Activated naive CD8-positive, alpha-beta T cell treated with anti-CD3 and anti-CD28 coated beads, Interleukin-2, amount 50 U/mL, for 24 hours (primary cell): Measurements from ENCODE around the gene NUDT4.
"Not testable (repeated sequence)": the region's sequence is repeated elsewhere in the genome, so short reads cannot be mapped to it uniquely, and the experiment has no call there.

Source experiments
- ATAC-seq: fragments of 150-1000 bp; cut with Tn5 transposase; one replicate; pipeline ENCODE4 v1.10.0; 2021
- DNase-seq: peaks from one replicate; pipeline ENCODE4 v3.0.0; 2021
- H3K27ac Mint-ChIP-seq: one replicate; pipeline ENCODE4 v1.8.0; 2021; ENCODE audit warnings: mild to moderate bottlenecking, mixed read lengths
- H3K27me3 Mint-ChIP-seq: one replicate; pipeline ENCODE4 v1.8.0; 2021; ENCODE audit warnings: mixed read lengths
- H3K36me3 Mint-ChIP-seq: one replicate; pipeline ENCODE4 v1.8.0; 2021; ENCODE audit warnings: low read depth, mixed read lengths
- H3K4me1 Mint-ChIP-seq: one replicate; pipeline ENCODE4 v1.8.0; 2021; ENCODE audit warnings: mixed read lengths
- H3K4me3 Mint-ChIP-seq: one replicate; pipeline ENCODE4 v1.8.0; 2021; ENCODE audit warnings: mild to moderate bottlenecking, moderate library complexity, mixed read lengths
- H3K9me3 Mint-ChIP-seq: one replicate; pipeline ENCODE4 v1.8.0; 2021; ENCODE audit warnings: mixed read lengths

NUDT4 gene

DNA sequence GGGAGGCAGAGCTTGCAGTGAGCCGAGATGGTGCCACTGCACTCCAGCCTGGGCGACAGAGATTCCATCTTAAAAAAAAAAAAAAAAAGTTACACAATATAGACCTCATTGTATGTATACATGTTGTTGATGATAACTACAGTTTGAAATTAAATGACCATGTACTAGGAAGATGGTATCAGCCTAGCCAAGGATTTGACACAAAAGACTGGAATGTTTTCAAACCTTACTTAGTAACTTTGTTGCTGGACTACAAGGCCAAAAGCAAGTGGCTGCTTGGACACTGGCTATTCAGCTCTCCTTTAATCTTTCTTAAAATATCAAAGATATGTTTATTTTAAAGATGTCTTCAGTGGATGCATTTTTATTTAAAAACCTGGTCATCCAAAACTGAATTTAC lies 18.9 kb upstream of the NUDT4 start:
- no peak for ATAC-seq
- no peaks in the 10 kb centered on the region for H3K27me3 Mint-ChIP-seq
- H3K4me1 Mint-ChIP-seq: peaks cover 3% of the 10 kb centered on the region

DNA sequence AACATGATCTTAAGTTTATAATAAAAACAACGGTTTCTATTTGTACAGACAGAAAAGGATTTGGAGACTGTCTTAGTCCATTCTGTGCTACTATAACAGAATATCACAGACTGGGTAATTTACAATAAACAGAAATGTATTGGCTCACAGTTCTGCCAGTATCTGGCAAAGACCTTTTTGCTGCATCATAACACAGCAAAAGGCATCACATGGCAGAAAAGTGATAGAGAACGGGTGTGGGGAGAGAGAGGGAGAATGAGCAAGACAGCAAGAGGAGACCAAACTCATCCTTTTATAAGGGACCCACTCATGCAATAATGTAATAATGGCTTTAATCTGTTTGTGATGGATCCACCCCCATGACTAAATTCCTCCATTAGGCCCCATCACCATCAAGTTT lies 17.0 kb upstream of the NUDT4 start:
- Mint-ChIP-seq H3K4me1 (peaks cover 12% of the 10 kb centered on the region), H3K4me3 (no peak overlapping the region), H3K36me3 (no peaks in the 10 kb centered on the region), H3K27ac (no peak overlapping the region), H3K27me3 (no peaks in the 10 kb centered on the region), H3K9me3 (no peaks in the 10 kb centered on the region)
- DNase-seq (no peak), ATAC-seq (no peak)

More for the DNA sequence above, 18.9 kb upstream of the NUDT4 start:
- DNase-seq: no peak
- Mint-ChIP-seq H3K4me3 (no peak overlapping the region), H3K9me3 (no peaks in the 10 kb centered on the region), H3K27ac (no peak overlapping the region), H3K36me3 (no peaks in the 10 kb centered on the region)

DNA sequence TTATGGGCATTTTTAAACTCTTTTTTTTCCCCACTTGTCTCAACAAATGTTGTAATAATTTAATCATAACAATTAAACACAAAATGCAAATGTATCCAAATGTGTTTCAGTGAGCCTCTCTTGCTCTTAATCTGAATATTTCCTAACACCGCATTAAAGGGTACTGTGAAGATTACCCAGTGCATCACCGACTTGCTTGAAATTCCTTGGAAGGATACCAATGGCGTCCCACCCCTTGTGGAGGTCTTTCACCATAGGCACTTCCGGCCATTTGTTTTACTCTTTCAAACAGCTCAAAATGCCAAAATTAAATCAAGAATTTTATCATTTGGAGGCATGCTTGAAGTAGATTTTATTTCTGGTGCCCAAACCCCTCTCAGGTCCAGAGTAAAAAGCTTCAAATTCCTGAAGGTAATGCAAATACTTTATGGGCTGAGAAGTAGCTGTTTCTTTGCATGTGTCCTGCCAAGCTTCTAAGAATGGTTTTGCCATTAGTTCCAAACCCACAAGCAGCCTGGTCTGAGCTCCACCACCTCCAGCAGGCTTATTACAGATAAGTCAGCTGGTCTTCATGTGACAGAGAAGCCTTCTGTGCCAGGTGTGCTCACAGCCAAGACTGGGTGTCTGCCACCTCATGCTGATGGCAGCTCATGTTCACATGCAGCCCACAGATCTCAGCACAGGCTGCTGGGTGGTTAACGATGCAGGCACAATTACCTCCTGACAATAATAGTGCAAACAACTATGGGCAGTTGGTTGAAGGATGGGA lies 16.4 kb upstream of the NUDT4 start:
- H3K27ac Mint-ChIP-seq: no peak overlapping the region
- DNase-seq (no peak), ATAC-seq (no peak)
- peaks cover 12% of the 10 kb centered on the region for H3K4me1 Mint-ChIP-seq
- no peaks in the 10 kb centered on the region for H3K27me3 Mint-ChIP-seq
- no peaks in the 10 kb centered on the region for H3K9me3 Mint-ChIP-seq
- no peak overlapping the region for H3K4me3 Mint-ChIP-seq
- H3K36me3 Mint-ChIP-seq: no peaks in the 10 kb centered on the region

DNA sequence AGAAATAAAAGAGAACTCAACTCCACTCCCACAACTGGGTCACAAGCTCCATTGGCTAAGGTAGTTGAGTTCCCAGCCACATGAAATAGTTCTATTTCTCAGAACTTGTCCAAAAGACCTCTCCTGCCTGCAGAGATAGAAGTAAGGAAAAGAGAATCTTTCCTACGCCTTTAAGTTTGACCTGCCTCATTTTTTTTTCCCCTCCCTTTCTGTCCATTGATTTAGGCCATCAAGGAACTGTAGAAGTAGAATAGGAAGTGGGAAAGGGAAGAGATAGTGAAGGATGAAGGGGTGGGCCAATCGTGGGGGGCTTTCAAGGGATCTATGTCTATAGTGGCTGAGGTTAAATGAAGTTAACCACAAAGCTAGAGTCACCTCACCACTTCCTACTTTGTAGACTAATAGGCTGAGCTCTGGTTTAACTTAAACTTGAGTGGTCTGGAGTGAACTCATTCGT lies 13.9 kb upstream of the NUDT4 start:
- Mint-ChIP-seq H3K4me3 (peak overlapping the region; percentile 6), H3K4me1 (peaks cover 12% of the 10 kb centered on the region), H3K9me3 (no peaks in the 10 kb centered on the region), H3K36me3 (no peaks in the 10 kb centered on the region), H3K27ac (peak overlapping the region; percentile 53), H3K27me3 (no peaks in the 10 kb centered on the region)
- ATAC-seq (peak; percentile 95), DNase-seq (no peak)

DNA sequence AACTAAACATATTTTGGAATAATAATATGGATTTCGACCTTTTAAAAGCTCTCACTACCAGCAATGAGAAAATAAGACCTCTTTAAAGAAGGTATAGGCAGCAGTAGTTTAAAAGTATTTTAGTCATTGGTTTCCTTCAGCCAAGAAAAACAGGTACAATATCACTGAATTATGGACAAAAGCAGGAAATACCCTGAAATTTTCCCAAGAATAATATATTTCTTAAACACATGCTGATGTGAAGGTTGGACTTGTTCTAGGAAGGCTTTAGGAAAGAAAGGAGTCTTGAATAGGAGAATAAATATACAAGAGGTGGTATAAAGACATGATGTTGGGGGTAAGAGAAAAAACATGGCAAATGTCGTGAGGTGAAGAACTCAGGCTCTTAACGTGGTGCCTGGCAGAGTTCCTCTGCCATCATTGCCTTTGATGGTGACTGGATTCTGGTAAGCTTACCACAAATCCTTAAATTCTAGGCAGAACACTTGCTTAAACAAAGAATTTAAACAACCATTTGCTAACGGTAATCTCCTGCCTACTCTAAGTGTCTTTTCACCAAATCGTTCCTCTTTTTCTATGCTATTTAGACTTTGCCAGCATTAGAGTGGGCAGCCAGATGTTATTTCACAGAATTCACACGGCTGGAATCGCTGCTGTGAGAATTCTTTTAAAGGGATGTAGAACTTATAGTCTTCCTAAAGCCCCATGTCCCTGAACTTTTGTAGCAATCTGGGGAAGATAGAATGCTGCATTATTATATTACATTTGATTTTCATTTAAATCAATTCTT lies 11.9 kb upstream of the NUDT4 start:
- H3K36me3 Mint-ChIP-seq: no peaks in the 10 kb centered on the region
- H3K4me1 Mint-ChIP-seq: peaks cover 11% of the 10 kb centered on the region
- ATAC-seq (no peak), DNase-seq (no peak)
- no peaks in the 10 kb centered on the region for H3K27me3 Mint-ChIP-seq
- no peak overlapping the region for H3K4me3 Mint-ChIP-seq
- no peak overlapping the region for H3K27ac Mint-ChIP-seq
- no peaks in the 10 kb centered on the region for H3K9me3 Mint-ChIP-seq

DNA sequence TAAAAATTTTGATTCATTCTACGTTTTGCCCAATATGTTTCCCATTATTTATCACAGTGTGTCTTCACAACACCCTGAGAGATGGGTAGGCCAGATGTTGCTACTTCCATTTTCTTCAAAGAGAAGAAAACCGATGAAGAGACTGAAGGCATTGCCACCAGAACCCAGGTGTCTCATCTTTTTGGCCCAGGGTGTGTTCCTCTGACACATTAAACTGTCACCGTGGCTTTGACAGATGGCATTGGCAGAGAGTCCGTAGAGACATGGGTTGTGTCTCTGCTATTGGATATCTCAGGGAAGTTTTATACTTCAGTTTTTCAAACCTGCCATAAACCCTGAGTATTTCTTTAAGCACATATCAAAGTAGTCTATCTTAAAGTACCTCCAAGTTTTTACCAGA lies 11.3 kb upstream of the NUDT4 start:
- H3K4me1 Mint-ChIP-seq: peaks cover 11% of the 10 kb centered on the region
- H3K27ac Mint-ChIP-seq: no peak overlapping the region
- ATAC-seq (no peak), DNase-seq (no peak)
- H3K9me3 Mint-ChIP-seq: no peaks in the 10 kb centered on the region
- no peaks in the 10 kb centered on the region for H3K27me3 Mint-ChIP-seq
- no peak overlapping the region for H3K4me3 Mint-ChIP-seq
- no peaks in the 10 kb centered on the region for H3K36me3 Mint-ChIP-seq

DNA sequence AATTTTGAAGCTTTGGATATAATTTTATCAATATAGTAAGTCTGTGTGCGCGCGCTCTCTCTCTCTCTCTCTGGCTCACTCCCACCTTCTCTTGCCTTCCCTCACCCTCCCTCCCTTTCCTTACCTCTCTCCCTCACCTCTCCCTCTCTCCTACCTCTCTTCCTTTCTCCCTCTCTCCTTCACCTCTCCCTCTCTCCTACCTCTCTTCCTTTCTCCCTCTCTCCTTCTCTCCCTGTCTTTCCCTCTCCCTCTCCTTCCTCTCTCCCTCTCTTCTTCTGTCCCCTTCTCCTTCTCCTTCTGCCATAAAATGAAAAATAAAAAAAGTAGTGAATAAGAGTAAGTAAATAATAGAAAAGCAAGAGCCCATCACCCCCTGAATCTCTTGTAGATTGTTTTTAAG lies 9.0 kb upstream of the NUDT4 start:
- Mint-ChIP-seq H3K27me3 (no peaks in the 10 kb centered on the region), H3K4me1 (peaks cover 9% of the 10 kb centered on the region), H3K4me3 (no peak overlapping the region), H3K9me3 (no peaks in the 10 kb centered on the region), H3K27ac (no peak overlapping the region), H3K36me3 (no peaks in the 10 kb centered on the region)
- ATAC-seq (no peak), DNase-seq (no peak)

DNA sequence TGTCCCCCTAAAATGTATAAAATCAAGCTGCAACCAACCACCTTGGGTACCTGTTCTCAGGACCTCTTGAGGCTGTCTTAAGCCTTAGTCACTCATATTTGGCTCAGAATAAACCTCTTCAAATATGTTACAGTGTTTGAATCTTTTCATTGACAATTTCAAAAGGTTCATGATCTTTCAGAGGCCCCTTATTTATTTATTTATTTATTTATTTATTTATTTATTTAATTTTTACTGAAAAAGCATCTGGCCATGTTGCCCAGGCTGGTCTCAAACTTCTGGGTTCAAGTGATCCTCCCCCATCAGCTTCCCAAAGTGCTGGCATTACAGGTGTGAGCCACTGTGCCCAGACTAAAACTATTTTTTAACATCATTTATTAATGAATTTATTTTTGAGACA lies 8.2 kb upstream of the NUDT4 start:
- ATAC-seq (no peak), DNase-seq (no peak)
- Mint-ChIP-seq H3K4me1 (peaks cover 3% of the 10 kb centered on the region), H3K9me3 (no peaks in the 10 kb centered on the region), H3K27me3 (no peaks in the 10 kb centered on the region), H3K4me3 (no peak overlapping the region), H3K36me3 (no peaks in the 10 kb centered on the region), H3K27ac (no peak overlapping the region)

DNA sequence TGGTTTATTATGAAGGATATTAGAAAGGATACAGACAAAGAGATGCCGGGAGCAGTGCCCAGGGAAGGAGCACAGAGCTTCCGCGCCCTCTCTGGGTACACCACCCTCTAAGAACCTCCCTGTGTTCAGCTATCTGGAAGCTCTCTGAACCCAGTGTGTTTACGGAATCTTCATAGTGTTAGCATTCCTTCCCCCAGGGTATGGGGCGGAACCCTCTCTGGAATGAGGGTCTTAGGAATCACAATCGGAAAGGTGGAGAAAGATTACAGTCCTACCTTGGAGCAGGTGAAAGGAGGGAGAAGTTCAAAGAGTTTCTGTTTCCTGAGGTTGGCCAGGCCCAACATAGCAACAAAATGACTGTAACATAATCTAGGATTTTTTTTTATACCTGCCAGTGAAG lies 6.8 kb upstream of the NUDT4 start:
- Mint-ChIP-seq H3K27ac (no peak overlapping the region), H3K27me3 (no peaks in the 10 kb centered on the region), H3K4me3 (no peak overlapping the region), H3K9me3 (no peaks in the 10 kb centered on the region), H3K36me3 (no peaks in the 10 kb centered on the region), H3K4me1 (no peaks in the 10 kb centered on the region)
- DNase-seq: no peak
- no peak for ATAC-seq

DNA sequence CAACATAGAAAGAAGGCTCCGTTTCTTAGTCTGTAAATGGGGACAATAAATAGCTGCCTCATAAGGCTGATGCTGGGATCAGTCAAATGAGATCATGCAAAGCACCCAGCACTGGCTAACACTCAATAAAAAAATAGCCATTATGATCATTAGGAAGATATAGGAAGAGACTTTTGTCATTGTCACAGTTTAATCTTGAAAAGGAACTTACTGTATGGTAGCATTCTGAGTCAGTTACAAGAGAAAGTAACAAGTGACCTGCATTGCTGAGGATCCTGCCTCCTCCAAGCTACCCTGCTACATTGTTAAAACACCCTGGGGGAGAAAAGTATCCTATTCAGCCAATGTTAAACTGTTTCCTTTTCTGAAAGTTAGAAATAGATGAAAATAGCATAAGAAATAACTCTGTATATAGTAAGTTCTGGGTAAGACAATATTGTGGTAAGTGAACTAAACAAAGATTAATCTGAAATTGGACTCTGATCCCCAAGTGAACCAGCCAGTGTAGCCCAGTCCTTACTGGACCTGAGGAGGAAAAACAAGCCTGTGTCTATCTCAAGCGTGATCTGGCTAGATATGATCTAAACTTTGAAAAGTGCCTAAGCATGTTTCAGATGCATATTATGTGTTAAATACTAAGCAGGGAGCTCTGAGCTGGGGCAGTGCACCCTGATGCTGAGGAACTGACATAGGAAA lies 3.6 kb upstream of the NUDT4 start:
- no peak for ATAC-seq
- H3K4me1 Mint-ChIP-seq: peaks cover 2% of the 10 kb centered on the region
- no peak overlapping the region for H3K4me3 Mint-ChIP-seq
- no peak overlapping the region for H3K27ac Mint-ChIP-seq
- no peaks in the 10 kb centered on the region for H3K27me3 Mint-ChIP-seq
- peaks cover 2% of the 10 kb centered on the region for H3K36me3 Mint-ChIP-seq
- no peaks in the 10 kb centered on the region for H3K9me3 Mint-ChIP-seq
- DNase-seq: no peak

DNA sequence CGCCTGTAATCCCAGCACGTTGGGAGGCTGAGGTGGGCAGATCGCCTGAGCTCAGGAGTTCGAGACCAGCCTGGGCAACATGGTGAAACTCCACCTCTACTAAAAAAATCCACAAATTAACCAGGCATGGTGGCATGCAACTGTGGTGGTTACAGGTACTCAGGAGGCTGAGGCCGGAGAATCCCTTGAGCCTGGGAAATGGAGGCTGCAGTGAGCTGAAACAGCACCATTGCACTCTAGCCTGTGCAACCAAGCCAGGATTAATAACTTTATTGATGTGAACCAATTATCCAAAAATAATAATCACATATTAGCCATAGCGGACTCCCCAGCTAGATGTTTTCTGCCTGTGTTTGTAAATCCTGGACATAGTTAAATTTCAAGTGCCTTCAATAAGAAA lies 1.8 kb upstream of the NUDT4 start:
- Mint-ChIP-seq H3K4me1 (peaks cover 13% of the 10 kb centered on the region), H3K27ac (no peak overlapping the region), H3K9me3 (no peaks in the 10 kb centered on the region), H3K27me3 (no peaks in the 10 kb centered on the region), H3K4me3 (no peak overlapping the region), H3K36me3 (peaks cover 18% of the 10 kb centered on the region)
- DNase-seq (no peak), ATAC-seq (no peak)

DNA sequence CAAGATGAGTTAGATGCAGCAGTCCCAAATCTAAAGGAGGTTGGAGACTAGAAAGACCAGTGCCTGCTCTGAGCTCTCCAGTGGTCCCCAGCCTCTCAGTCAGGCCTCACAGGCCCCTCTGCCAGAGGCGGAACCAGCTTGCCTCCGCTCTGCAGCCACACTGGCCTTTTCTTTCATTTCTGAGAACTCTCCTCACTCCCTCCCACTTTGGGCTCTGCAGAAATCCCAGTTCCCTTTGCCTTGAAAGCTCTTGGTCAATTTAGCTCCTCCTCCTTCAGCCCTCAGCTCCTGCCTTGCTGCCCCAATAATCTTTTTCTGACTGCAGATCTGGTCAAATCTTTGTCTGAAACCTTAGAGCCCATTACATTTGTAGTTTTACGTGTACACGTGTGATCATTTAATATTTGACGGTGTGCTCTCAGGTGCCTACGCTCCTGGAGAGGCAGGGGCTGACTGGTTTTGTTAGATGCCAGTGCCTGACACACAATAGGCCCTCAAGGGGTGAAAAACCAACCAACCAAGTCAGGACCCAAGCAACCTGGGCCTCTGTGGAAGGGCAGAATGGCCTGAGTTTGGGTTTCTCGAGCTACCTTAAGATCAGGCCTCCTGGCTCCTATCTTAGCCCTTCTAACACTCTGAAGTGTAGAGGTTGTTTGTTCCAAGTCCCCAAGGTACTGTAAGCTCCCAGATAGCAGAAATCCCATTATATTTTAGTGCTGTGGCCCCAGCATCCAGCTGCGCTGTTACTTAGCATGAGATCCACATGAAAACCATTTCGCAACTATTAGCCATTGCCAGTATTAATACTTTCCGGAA lies 1.1 kb upstream of the NUDT4 start:
- Mint-ChIP-seq H3K4me1 (peaks cover 21% of the 10 kb centered on the region), H3K27ac (no peak overlapping the region), H3K9me3 (no peaks in the 10 kb centered on the region), H3K27me3 (no peaks in the 10 kb centered on the region), H3K36me3 (peaks cover 24% of the 10 kb centered on the region), H3K4me3 (no peak overlapping the region)
- ATAC-seq (no peak), DNase-seq (no peak)

DNA sequence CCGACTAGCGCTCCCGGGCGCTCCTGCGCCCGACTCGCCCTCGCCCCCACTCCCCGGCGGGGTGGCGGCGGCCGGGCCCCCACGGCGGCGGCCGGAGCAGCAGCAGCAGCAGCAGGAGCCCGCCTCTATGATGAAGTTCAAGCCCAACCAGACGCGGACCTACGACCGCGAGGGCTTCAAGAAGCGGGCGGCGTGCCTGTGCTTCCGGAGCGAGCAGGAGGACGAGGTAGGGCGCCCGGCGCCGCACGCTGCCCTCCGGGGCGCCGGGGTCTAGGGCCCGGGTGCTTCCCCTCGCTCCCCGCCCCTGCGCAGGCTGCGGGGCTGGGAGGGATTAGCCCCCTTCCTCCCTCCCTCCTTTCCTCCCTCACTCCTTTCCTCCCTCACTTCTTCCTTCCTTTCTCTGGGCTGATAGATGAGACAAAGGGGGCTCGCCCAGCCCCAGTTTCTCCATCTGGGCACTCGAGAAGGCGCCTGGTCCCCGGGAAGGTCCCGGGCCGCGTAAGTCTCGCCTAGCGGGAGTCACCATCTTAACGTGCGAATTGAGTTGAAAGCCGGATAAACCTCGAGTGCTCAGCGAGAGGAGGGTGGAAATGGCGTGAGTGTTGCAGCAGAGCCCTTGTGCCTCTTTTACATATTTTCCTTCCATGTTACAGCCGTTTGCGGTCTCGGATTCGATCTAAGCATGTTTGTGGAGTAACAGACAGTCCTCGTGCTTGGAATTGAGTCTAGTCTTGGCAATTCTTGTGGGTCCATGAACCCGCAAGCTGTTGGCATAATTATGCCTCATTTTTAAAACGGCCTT lies 672 bp downstream of the NUDT4 start:
- Mint-ChIP-seq H3K4me1 (peaks cover 32% of the 10 kb centered on the region), H3K36me3 (peaks cover 34% of the 10 kb centered on the region), H3K27ac (peak overlapping the region; percentile 98), H3K4me3 (peak overlapping the region; percentile 98)
- ATAC-seq (peak; percentile 51), DNase-seq (peak; percentile 58)
- not testable (repeated sequence) for H3K27me3 Mint-ChIP-seq, H3K9me3 Mint-ChIP-seq

DNA sequence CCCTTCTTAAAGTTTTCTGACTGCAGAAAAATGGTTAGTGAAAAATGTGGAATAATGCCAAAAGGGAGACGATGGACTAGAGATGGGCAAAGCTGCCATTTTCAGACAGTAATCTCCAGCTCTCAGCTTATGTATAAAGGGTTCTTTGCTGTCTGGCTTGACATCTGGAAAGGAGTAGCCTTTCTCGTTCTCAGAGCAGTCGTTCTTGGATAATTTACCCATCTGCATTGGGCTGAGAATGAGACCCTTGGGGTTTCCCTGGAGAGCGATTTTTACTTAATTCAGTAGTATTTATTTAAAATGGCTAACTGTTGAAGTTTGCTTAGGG lies 1.2 kb downstream of the NUDT4 start:
- peak overlapping the region; percentile 98 for H3K4me3 Mint-ChIP-seq
- ATAC-seq: no peak
- H3K4me1 Mint-ChIP-seq: peaks cover 36% of the 10 kb centered on the region
- H3K27me3 Mint-ChIP-seq: no peaks in the 10 kb centered on the region
- peak overlapping the region; percentile 98 for H3K27ac Mint-ChIP-seq
- H3K9me3 Mint-ChIP-seq: no peaks in the 10 kb centered on the region
- DNase-seq: no peak
- H3K36me3 Mint-ChIP-seq: peaks cover 36% of the 10 kb centered on the region
